Duodenal mucosa (tissue), 2 donors: ENCODE data around the gene FAM156A.
"Not testable (repeated sequence)": the region's sequence is repeated elsewhere in the genome, so short reads cannot be mapped to it uniquely, and the experiment has no call there.

Source experiments
- H3K27ac ChIP-seq: one replicate; pipeline ENCODE4 v1.7.0; 2013; ENCODE audit warnings: low read depth, low read length
- H3K27me3 ChIP-seq, 2 donors: one replicate each; pipeline ENCODE4 v1.7.0; 2013; ENCODE audit warnings: low read length in 2 of 2, control low read depth in 1 of 2; ENCODE audit not compliant: insufficient read depth in 2 of 2, control insufficient read depth in 1 of 2
- H3K36me3 ChIP-seq, 2 donors: one replicate each; pipeline ENCODE4 v1.7.0; 2013; ENCODE audit warnings: low read length in 2 of 2, control low read depth in 1 of 2; ENCODE audit not compliant: insufficient read depth in 2 of 2, control insufficient read depth in 1 of 2
- H3K4me1 ChIP-seq, 2 donors: one replicate each; pipeline ENCODE4 v1.7.0; 2013; ENCODE audit warnings: low read length in 2 of 2, control low read depth in 1 of 2; ENCODE audit not compliant: insufficient read depth in 2 of 2, control insufficient read depth in 1 of 2
- H3K4me3 ChIP-seq, 2 donors: one replicate each; pipeline ENCODE4 v1.7.0; 2013; ENCODE audit warnings: low read length in 2 of 2, low read depth in 1 of 2
- H3K9ac ChIP-seq, 2 donors: one replicate each; pipeline ENCODE4 v1.7.0; 2013; ENCODE audit warnings: low read length in 2 of 2, low read depth in 1 of 2
- H3K9me3 ChIP-seq, 2 donors: one replicate each; pipeline ENCODE4 v1.7.0; 2013; ENCODE audit warnings: low read length in 2 of 2, control low read depth in 1 of 2; ENCODE audit not compliant: control insufficient read depth in 1 of 2

The FAM156A gene

GRCh38 chrX:52990848-52991247 lies 32.5 kb upstream of the FAM156A start:
- Histone ChIP-seq H3K9ac (no peak overlapping the region), H3K27me3 (no peaks in the 10 kb centered on the region), H3K4me1 (peaks cover 6 to 20% of the 10 kb centered on the region in 2 donors), H3K27ac (no peak overlapping the region), H3K36me3 (no peaks in the 10 kb centered on the region), H3K9me3 (no peaks in the 10 kb centered on the region), H3K4me3 (no peak overlapping the region)

GRCh38 chrX:52990011-52990631 lies 31.8 kb upstream of the FAM156A start:
- H3K4me3 ChIP-seq, H3K36me3 ChIP-seq, H3K27ac ChIP-seq, H3K9ac ChIP-seq, H3K9me3 ChIP-seq, H3K27me3 ChIP-seq: not testable (repeated sequence)
- peaks cover 5 to 20% of the 10 kb centered on the region in 2 donors for H3K4me1 ChIP-seq

- Histone ChIP-seq H3K36me3 (no peaks in the 10 kb centered on the region), H3K4me1 (peaks cover 2 to 13% of the 10 kb centered on the region in 2 donors), H3K27me3 (no peaks in the 10 kb centered on the region), H3K4me3 (no peak overlapping the region), H3K9me3 (no peaks in the 10 kb centered on the region), H3K9ac (no peak overlapping the region), H3K27ac (no peak overlapping the region)
These were observed 30.9 kb upstream of the FAM156A start for GRCh38 chrX:52988985-52989917.

GRCh38 chrX:52983321-52984000 lies 25.1 kb upstream of the FAM156A start:
- H3K27me3 ChIP-seq: no peaks in the 10 kb centered on the region
- H3K4me3 ChIP-seq: no peak overlapping the region
- H3K4me1 ChIP-seq: no peaks in the 10 kb centered on the region
- H3K9ac ChIP-seq: no peak overlapping the region
- no peaks in the 10 kb centered on the region for H3K9me3 ChIP-seq
- no peaks in the 10 kb centered on the region for H3K36me3 ChIP-seq
- no peak overlapping the region for H3K27ac ChIP-seq

GRCh38 chrX:52979993-52980392 lies 21.7 kb upstream of the FAM156A start:
- H3K9me3 ChIP-seq: no peaks in the 10 kb centered on the region
- H3K4me1 ChIP-seq: no peaks in the 10 kb centered on the region
- H3K27ac ChIP-seq: no peak overlapping the region
- no peaks in the 10 kb centered on the region for H3K36me3 ChIP-seq
- no peak overlapping the region for H3K9ac ChIP-seq
- H3K27me3 ChIP-seq: no peaks in the 10 kb centered on the region
- no peak overlapping the region for H3K4me3 ChIP-seq

- Histone ChIP-seq H3K4me3 (no peak overlapping the region), H3K27ac (no peak overlapping the region), H3K4me1 (no peaks in the 10 kb centered on the region), H3K36me3 (no peaks in the 10 kb centered on the region), H3K9ac (no peak overlapping the region), H3K9me3 (no peaks in the 10 kb centered on the region), H3K27me3 (no peaks in the 10 kb centered on the region)
These were observed 21.2 kb upstream of the FAM156A start for GRCh38 chrX:52979568-52979967.

- Histone ChIP-seq H3K9ac (no peak overlapping the region), H3K9me3 (no peaks in the 10 kb centered on the region), H3K4me1 (no peaks in the 10 kb centered on the region), H3K36me3 (no peaks in the 10 kb centered on the region), H3K27me3 (no peaks in the 10 kb centered on the region), H3K27ac (no peak overlapping the region), H3K4me3 (no peak overlapping the region)
These were observed 19.6 kb upstream of the FAM156A start for GRCh38 chrX:52977953-52978352.

- not testable (repeated sequence) for H3K4me1 ChIP-seq, H3K27me3 ChIP-seq, H3K9ac ChIP-seq, H3K27ac ChIP-seq, H3K4me3 ChIP-seq, H3K36me3 ChIP-seq, H3K9me3 ChIP-seq
These were observed 17.3 kb upstream of the FAM156A start for GRCh38 chrX:52975576-52975975.

GRCh38 chrX:52974336-52974992 lies 16.1 kb upstream of the FAM156A start:
- not testable (repeated sequence) for H3K4me1 ChIP-seq, H3K9ac ChIP-seq, H3K4me3 ChIP-seq, H3K36me3 ChIP-seq, H3K27ac ChIP-seq, H3K27me3 ChIP-seq, H3K9me3 ChIP-seq

GRCh38 chrX:52967922-52968321 lies 9.6 kb upstream of the FAM156A start:
- H3K9me3 ChIP-seq, H3K9ac ChIP-seq, H3K27ac ChIP-seq, H3K4me1 ChIP-seq, H3K4me3 ChIP-seq, H3K27me3 ChIP-seq, H3K36me3 ChIP-seq: not testable (repeated sequence)
